ENCODE data around the gene CHMP4A. TPM values are rescaled to one million over a fixed set of nuclear protein-coding genes. Genes with fewer than 3 reads are reported as not detected.

The CHMP4A gene
- total and polyA plus RNA-seq, 2 donors (not counting 1 experiment from before 2014, with no cell fraction given) = 91.2 to 103 TPM

- Histone ChIP-seq H3K27me3 (replicated peaks in 1 of 4; ENCODE audit: control extremely low read depth in 1 of 4, control insufficient read depth in 3 of 4, insufficient read depth in 4 of 4, low read length in 3 of 4) (no peaks in the 10 kb centered on the region), H3K79me2 (ENCODE audit: control insufficient read depth, insufficient read depth, low read length) (peaks cover 67% of the 10 kb centered on the region), H2AFZ (ENCODE audit: insufficient read depth, low read depth, low read length, poor library complexity, severe bottlenecking) (peak overlapping the region; percentile 90), H3K4me3 (ENCODE audit: control extremely low read depth in 1 of 5, extremely low read depth in 1 of 5, insufficient read depth in 1 of 5, low read depth in 2 of 5, low read length in 4 of 5) (no peak overlapping the region), H3K9me3 (ENCODE audit: control extremely low read depth in 1 of 3, control insufficient read depth in 2 of 3, insufficient read depth in 1 of 3, low read length in 2 of 3) (no peaks in the 10 kb centered on the region), H3K9ac (ENCODE audit: low read length) (peak overlapping the region; percentile 93), H3K36me3 (replicated peaks in 1 of 2; ENCODE audit: control extremely low read depth in 1 of 2, control insufficient read depth in 1 of 2, extremely low read depth in 1 of 2, insufficient read depth in 2 of 2, low read length in 1 of 2) (peaks cover 2 to 13% of the 10 kb centered on the region in 2 experiments), H3K4me1 (ENCODE audit: control insufficient read depth in 2 of 2, insufficient read depth in 2 of 2, low read length in 2 of 2) (peaks cover 32% of the 10 kb centered on the region in 2 donors), H3K27ac (ENCODE audit: low read length in 2 of 2) (peak overlapping the region; percentile 85 to 89), H4K20me1 (ENCODE audit: control insufficient read depth, insufficient read depth, low read length, poor library complexity, severe bottlenecking) (peaks cover 10% of the 10 kb centered on the region), H3K4me2 (replicated peaks; ENCODE audit: low read depth, low read length, poor library complexity, severe bottlenecking) (peak overlapping the region; percentile 88)
- Mint-ChIP-seq H3K4me1 (peaks cover 37% of the 10 kb centered on the region), H3K4me3 (peak overlapping the region; percentile 93), H3K27me3 (no peaks in the 10 kb centered on the region), H3K9me3 (ENCODE audit: insufficient read depth) (no peaks in the 10 kb centered on the region), H3K27ac (peak overlapping the region; percentile 96)
- 100% methylated on average over 1 of the region's 2 CpGs for WGBS (ENCODE audit: insufficient coverage)
- no peak for DNase-seq
- no peak for ATAC-seq (ENCODE audit: low read depth)
- ChIA-PET POLR2A (interaction anchor here (0.5 to 5.3 kb wide), 14 partner anchors 16 to 214 kb away, joined by 3 to 64 read pairs (median 4); partner anchors contain the start of genes DCAF11, DHRS1, GMPR2 and IPO4), CTCF (interaction anchor here (0.9 to 4.2 kb wide), 22 partner anchors 12 to 219 kb away, joined by 3 to 31 read pairs (median 5); partner anchors contain the start of genes CIDEB, DHRS1, GMPR2 and IRF9)
- no peak for TF ChIP-seq EZH2 (IDR thresholded peaks at IDR 0.05; ENCODE audit: borderline replicate concordance, insufficient read depth, low read depth, low read length, poor library complexity, severe bottlenecking)
- no peak for TF ChIP-seq CTCF (IDR thresholded peaks at IDR 0.05)
- intact Hi-C loops (cut with micrococcal nuclease) = loop anchor here (1.0 to 10.0 kb wide), 5 partner anchors 26 to 916 kb away; partner anchors contain the start of genes THTPA, TINF2 and ZFHX2
Measured at GRCh38 chr14:24216345-24216699, 3.0 kb upstream of the CHMP4A start.

Measured in B cell (primary cell).